Omental fat pad (tissue), 4 donors: ENCODE data around the gene FAM20C. TPM values are rescaled to one million over a fixed set of nuclear protein-coding genes. Genes with fewer than 3 reads are reported as not detected.

Experiments
- ATAC-seq: fragments of 150-250 bp; one replicate; pipeline ENCODE4 v1.9.1; 2016; ENCODE audit warnings: mild to moderate bottlenecking, moderate library complexity; ENCODE audit not compliant: low FRiP score
- DNase-seq: peaks from one replicate; pipeline ENCODE4 v3.0.0-alpha.2; 2019; ENCODE audit warnings: low spot score
- CTCF ChIP-seq, 3 donors: fragments of 450-650 bp; IDR thresholded peaks; one replicate each; pipeline ENCODE4 v1.5.1; 2016 to 2017; ENCODE audit warnings: antibody characterized with exemption in 3 of 3, mild to moderate bottlenecking in 3 of 3, moderate library complexity in 2 of 3
- total RNA-seq, 4 donors: library from RNA; depleted of rRNA; stranded (reverse); fragments of >200 nt; gene quantifications; one replicate each; pipeline ENCODE4 v1.1.0, GENCODE V29; 2016

FAM20C gene
- total RNA-seq, 4 donors from 2014 or later: 25.5 to 119 (median 35.8) TPM

GRCh38 chr7:284762-285722, 92.7 kb downstream of the FAM20C start:
- TF ChIP-seq CTCF (IDR thresholded peaks at IDR 0.05): no peak
- DNase-seq (no peak), ATAC-seq (no peak)

GRCh38 chr7:285731-286130, 93.4 kb downstream of the FAM20C start:
- no peak for TF ChIP-seq CTCF (IDR thresholded peaks at IDR 0.05)
- no peak for ATAC-seq
- DNase-seq: no peak

- TF ChIP-seq CTCF (IDR thresholded peaks at IDR 0.05): no peak
- no peak for ATAC-seq
- DNase-seq: no peak
These were observed 93.9 kb downstream of the FAM20C start for GRCh38 chr7:286266-286665.

DNA sequence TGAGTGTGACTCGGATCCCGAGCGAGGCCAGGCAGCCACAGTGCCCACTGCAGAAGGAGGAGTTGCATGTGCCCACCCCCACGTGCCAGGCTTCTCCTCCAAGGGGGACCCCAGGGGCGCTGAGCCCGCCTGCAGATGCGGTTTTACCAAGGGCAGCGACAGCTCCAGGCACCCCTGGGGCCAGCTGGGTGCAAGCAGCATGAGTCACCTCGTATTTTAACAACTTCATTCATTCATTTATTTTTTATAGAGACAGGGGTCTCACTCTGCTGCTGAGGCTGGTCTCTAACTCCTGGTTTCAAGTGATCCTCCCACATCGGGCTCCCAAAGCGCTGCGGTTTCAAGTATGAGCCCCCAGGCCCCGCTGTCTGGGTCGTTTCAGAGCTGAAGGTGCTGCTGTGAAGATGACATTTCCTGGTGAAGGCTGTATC, 96.3 kb downstream of the FAM20C start:
- DNase-seq: no peak
- TF ChIP-seq CTCF (IDR thresholded peaks at IDR 0.05): no peak
- ATAC-seq: no peak

- no peak for DNase-seq
- TF ChIP-seq CTCF (IDR thresholded peaks at IDR 0.05): no peak
- no peak for ATAC-seq
These were observed 96.9 kb downstream of the FAM20C start for GRCh38 chr7:289209-289755.

GRCh38 chr7:289756-290553, 97.6 kb downstream of the FAM20C start, which contains the start of gene FOXL3:
Gene FOXL3, plus strand, starts transcription at chr7:290170. Its CDS starts 0 bp downstream, at chr7:290170.
- no peak for DNase-seq
- no peak for TF ChIP-seq CTCF (IDR thresholded peaks at IDR 0.05)
- ATAC-seq: no peak
